Measurements from ENCODE around the gene SMG7. TPM values are rescaled to one million over a fixed set of nuclear protein-coding genes. Genes with fewer than 3 reads are reported as not detected.
A peak's percentile ranks its signal among the peaks of the same experiment; 100 is the strongest.

The SMG7 gene
- polyA plus RNA-seq = 17.1 and 19.1 TPM in 2 replicates
- 75.0 and 111 TPM in 2 replicates for polyA minus RNA-seq

GRCh38 chr1:183472488-183473216 is at the start of gene SMG7:
Gene SMG7, plus strand, starts transcription at chr1:183472499. Its CDS starts 122 bp downstream, at chr1:183472621.
- peak within 1 kb of the TSS; percentile 92 for H2AFZ ChIP-seq (ENCODE audit: low read depth, low read length)
- no peaks in the 10 kb centered on the region for H4K20me1 ChIP-seq (ENCODE audit: insufficient read depth)
- TF ChIP-seq SMC3 (conservative IDR thresholded peaks at IDR 0.05; ENCODE audit: poor library complexity) (peak; percentile 43), POLR2AphosphoS5 (IDR thresholded peaks at IDR 0.05) (peak; percentile 48), REST (IDR thresholded peaks at IDR 0.05; ENCODE audit: borderline replicate concordance) (peak; percentile 29), MXI1 (conservative IDR thresholded peaks at IDR 0.05; ENCODE audit: poor library complexity, severe bottlenecking) (peak; percentile 70), TAF1 (IDR thresholded peaks at IDR 0.05; ENCODE audit: low read depth) (no peak)
- H3K4me2 ChIP-seq (ENCODE audit: low read length) = peak within 1 kb of the TSS; percentile 76
- peak within 1 kb of the TSS; percentile 98 for H3K27ac ChIP-seq (ENCODE audit: low read length)
- no peaks in the 10 kb centered on the region for H3K9me3 ChIP-seq (ENCODE audit: low read length)
- no peaks in the 10 kb centered on the region for H3K27me3 ChIP-seq (ENCODE audit: insufficient read depth, low read depth, low read length)
- no peaks in the 10 kb centered on the region for H3F3A ChIP-seq (ENCODE audit: insufficient read depth, low read length, poor library complexity, severe bottlenecking)
- H3K9ac ChIP-seq (ENCODE audit: low read length) = peak within 1 kb of the TSS; percentile 94
- H3K36me3 ChIP-seq (ENCODE audit: insufficient read depth, low read length) = no peaks in the 10 kb centered on the region
- peak within 1 kb of the TSS; percentile 91 for H3K4me3 ChIP-seq (ENCODE audit: low read length)
- peaks cover 41% of the 10 kb centered on the region for H3K79me2 ChIP-seq (replicated peaks; ENCODE audit: insufficient read depth, low read length)
- H3K9me2 ChIP-seq (ENCODE audit: insufficient read depth, low read length) = no peaks in the 10 kb centered on the region

GRCh38 chr1:183423541-183423940 is 48.8 kb upstream of the SMG7 start:
- Histone ChIP-seq H3K9me3 (ENCODE audit: low read length) (no peaks in the 10 kb centered on the region), H3K36me3 (ENCODE audit: insufficient read depth, low read length) (no peaks in the 10 kb centered on the region), H3K27ac (ENCODE audit: low read length) (no peak overlapping the region), H3K27me3 (ENCODE audit: insufficient read depth, low read depth, low read length) (no peaks in the 10 kb centered on the region), H3K9me2 (ENCODE audit: insufficient read depth, low read length) (no peaks in the 10 kb centered on the region), H3F3A (ENCODE audit: insufficient read depth, low read length, poor library complexity, severe bottlenecking) (no peaks in the 10 kb centered on the region), H3K79me2 (replicated peaks; ENCODE audit: insufficient read depth, low read length) (no peaks in the 10 kb centered on the region), H2AFZ (ENCODE audit: low read depth, low read length) (no peak overlapping the region), H3K4me3 (ENCODE audit: low read length) (no peak overlapping the region), H3K9ac (ENCODE audit: low read length) (no peak overlapping the region), H3K4me2 (ENCODE audit: low read length) (no peak overlapping the region), H4K20me1 (ENCODE audit: insufficient read depth) (no peaks in the 10 kb centered on the region)
- TF ChIP-seq TAF1 (IDR thresholded peaks at IDR 0.05; ENCODE audit: low read depth) = no peak
- TF ChIP-seq MXI1 (conservative IDR thresholded peaks at IDR 0.05; ENCODE audit: poor library complexity, severe bottlenecking) = no peak
- no peak for TF ChIP-seq SMC3 (conservative IDR thresholded peaks at IDR 0.05; ENCODE audit: poor library complexity)
- TF ChIP-seq CTCF (IDR thresholded peaks at IDR 0.05; ENCODE audit: poor library complexity, severe bottlenecking) = no peak
- TF ChIP-seq POLR2AphosphoS5 (IDR thresholded peaks at IDR 0.05) = no peak
- TF ChIP-seq EZH2 (IDR thresholded peaks at IDR 0.05; ENCODE audit: borderline replicate concordance, insufficient read depth, low read length, poor library complexity, severe bottlenecking) = no peak
- TF ChIP-seq REST (IDR thresholded peaks at IDR 0.05; ENCODE audit: borderline replicate concordance) = no peak
- TF ChIP-seq EP300 (conservative IDR thresholded peaks at IDR 0.05; ENCODE audit: poor library complexity, severe bottlenecking) = no peak
- no peak for TF ChIP-seq RAD21 (conservative IDR thresholded peaks at IDR 0.05)

Measured in neural cell (in vitro differentiated cells).